Measurements from ENCODE around the gene AKT2. TPM values are rescaled to one million over a fixed set of nuclear protein-coding genes. Genes with fewer than 3 reads are reported as not detected.

AKT2 gene
- total RNA-seq, 1 experiment from 2014 or later = 149 TPM

- no peak overlapping the region for H3K4me3 ChIP-seq
- no peaks in the 10 kb centered on the region for H3K4me1 ChIP-seq (replicated peaks; ENCODE audit: insufficient read depth)
- no TSS peak for BruUV-seq (replicated peaks)
- H3K4me2 ChIP-seq = no peak overlapping the region
- CTCF ChIA-PET = interaction anchor here (0.7 kb wide), 1 partner anchor 37 kb away, joined by 6 read pairs; no protein-coding TSS in a partner anchor
- H3K27me3 ChIP-seq (ENCODE audit: insufficient read depth, low read depth) = no peaks in the 10 kb centered on the region
- POLR2A ChIA-PET (ENCODE audit: unreplicated experiment) = no interaction called here
- H3K9me2 ChIP-seq (ENCODE audit: insufficient read depth) = no peaks in the 10 kb centered on the region
- H4K20me1 ChIP-seq (ENCODE audit: insufficient read depth) = no peaks in the 10 kb centered on the region
- no peaks in the 10 kb centered on the region for H3K36me3 ChIP-seq (ENCODE audit: low read depth)
- H3K79me2 ChIP-seq (ENCODE audit: low read depth) = 0 out of 2 replicates have a peak, but pooled peaks cover 3% of the 10 kb centered on the region
- H3K9me3 ChIP-seq (ENCODE audit: insufficient read depth, low read depth) = no peaks in the 10 kb centered on the region
- intact Hi-C loops (cut with micrococcal nuclease; ENCODE audit: unreplicated experiment) = no loop called here
- no peak for TF ChIP-seq EZH2 (IDR thresholded peaks at IDR 0.05; ENCODE audit: low read depth)
- TF ChIP-seq, protein P1, sequence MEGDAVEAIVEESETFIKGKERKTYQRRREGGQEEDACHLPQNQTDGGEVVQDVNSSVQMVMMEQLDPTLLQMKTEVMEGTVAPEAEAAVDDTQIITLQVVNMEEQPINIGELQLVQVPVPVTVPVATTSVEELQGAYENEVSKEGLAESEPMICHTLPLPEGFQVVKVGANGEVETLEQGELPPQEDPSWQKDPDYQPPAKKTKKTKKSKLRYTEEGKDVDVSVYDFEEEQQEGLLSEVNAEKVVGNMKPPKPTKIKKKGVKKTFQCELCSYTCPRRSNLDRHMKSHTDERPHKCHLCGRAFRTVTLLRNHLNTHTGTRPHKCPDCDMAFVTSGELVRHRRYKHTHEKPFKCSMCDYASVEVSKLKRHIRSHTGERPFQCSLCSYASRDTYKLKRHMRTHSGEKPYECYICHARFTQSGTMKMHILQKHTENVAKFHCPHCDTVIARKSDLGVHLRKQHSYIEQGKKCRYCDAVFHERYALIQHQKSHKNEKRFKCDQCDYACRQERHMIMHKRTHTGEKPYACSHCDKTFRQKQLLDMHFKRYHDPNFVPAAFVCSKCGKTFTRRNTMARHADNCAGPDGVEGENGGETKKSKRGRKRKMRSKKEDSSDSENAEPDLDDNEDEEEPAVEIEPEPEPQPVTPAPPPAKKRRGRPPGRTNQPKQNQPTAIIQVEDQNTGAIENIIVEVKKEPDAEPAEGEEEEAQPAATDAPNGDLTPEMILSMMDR (conservative IDR thresholded peaks at IDR 0.05) = no peak
- H3K27ac ChIP-seq = no peak overlapping the region
- H3F3A ChIP-seq (ENCODE audit: insufficient read depth, low read depth) = no peaks in the 10 kb centered on the region
- no peak for DNase-seq
- H2AFZ ChIP-seq = no peak overlapping the region
Observed at GRCh38 chr19:40245506-40246128, 39.5 kb downstream of the AKT2 start.

DNA sequence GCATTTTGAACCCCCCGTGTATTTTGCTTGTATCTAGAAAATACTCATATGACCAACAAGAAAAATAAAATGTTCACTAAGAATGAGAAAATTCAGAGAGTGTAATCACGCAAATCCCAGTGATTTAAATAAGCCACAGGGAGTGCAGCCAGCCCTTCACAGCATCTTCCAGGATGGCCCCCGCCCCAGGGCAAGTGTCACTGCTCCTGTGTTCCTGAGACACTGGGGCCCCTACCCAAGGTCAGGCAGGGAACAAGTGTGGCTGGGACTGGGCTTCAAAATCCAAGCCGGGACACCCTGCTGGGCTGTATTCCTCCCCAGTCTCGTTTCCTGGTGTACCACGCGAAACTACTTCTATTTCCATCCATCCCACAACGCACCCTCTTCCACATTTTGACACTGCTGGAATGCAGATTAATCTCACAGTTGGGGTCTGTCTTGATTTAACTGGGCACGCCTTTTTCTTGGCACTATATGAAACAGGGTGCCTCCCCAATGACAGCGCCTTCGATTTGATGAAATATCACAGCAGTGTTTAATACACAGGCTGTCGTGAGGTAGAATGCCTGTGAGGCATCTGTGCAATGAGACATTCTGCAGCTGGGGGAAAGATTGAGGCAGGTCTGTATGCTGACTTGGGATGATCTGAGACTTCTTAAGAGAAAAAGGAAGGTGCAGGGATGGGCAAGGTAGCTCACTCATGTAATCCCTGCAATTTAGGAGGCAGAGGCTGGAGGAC, 40.4 kb downstream of the AKT2 start:
- intact Hi-C loops (cut with micrococcal nuclease; ENCODE audit: unreplicated experiment) = no loop called here
- no TSS peak for BruUV-seq (replicated peaks)

GRCh38 chr19:40243181-40243580, 42.0 kb downstream of the AKT2 start:
- no peaks in the 10 kb centered on the region for H3K9me3 ChIP-seq (ENCODE audit: insufficient read depth, low read depth)
- CTCF ChIA-PET = interaction anchor here (0.6 kb wide), 1 partner anchor 105 kb away, joined by 3 read pairs; no protein-coding TSS in a partner anchor
- no peaks in the 10 kb centered on the region for H4K20me1 ChIP-seq (ENCODE audit: insufficient read depth)
- no peaks in the 10 kb centered on the region for H3K36me3 ChIP-seq (ENCODE audit: low read depth)
- TF ChIP-seq, protein P1 (conservative IDR thresholded peaks at IDR 0.05) = no peak
- TF ChIP-seq EZH2 (IDR thresholded peaks at IDR 0.05; ENCODE audit: low read depth) = no peak
- intact Hi-C loops (cut with micrococcal nuclease; ENCODE audit: unreplicated experiment) = no loop called here
- 0 out of 2 replicates have a peak, but pooled peaks cover 3% of the 10 kb centered on the region for H3K79me2 ChIP-seq (ENCODE audit: low read depth)
- H3K27ac ChIP-seq = no peak overlapping the region
- H3K9me2 ChIP-seq (ENCODE audit: insufficient read depth) = no peaks in the 10 kb centered on the region
- no peaks in the 10 kb centered on the region for H3K4me1 ChIP-seq (replicated peaks; ENCODE audit: insufficient read depth)
- no peaks in the 10 kb centered on the region for H3K27me3 ChIP-seq (ENCODE audit: insufficient read depth, low read depth)
- no peak overlapping the region for H3K4me3 ChIP-seq
- H3F3A ChIP-seq (ENCODE audit: insufficient read depth, low read depth) = no peaks in the 10 kb centered on the region
- no peak for DNase-seq
- POLR2A ChIA-PET (ENCODE audit: unreplicated experiment) = no interaction called here
- H2AFZ ChIP-seq = no peak overlapping the region
- no peak overlapping the region for H3K4me2 ChIP-seq
- no TSS peak for BruUV-seq (replicated peaks)

More for the DNA sequence above, 40.4 kb downstream of the AKT2 start:
- H3K4me1 ChIP-seq (replicated peaks; ENCODE audit: insufficient read depth) = no peaks in the 10 kb centered on the region
- H3K79me2 ChIP-seq (ENCODE audit: low read depth) = 0 out of 2 replicates have a peak, but pooled peaks cover 3% of the 10 kb centered on the region
- ChIA-PET CTCF (no interaction called here), POLR2A (ENCODE audit: unreplicated experiment) (no interaction called here)
- no peaks in the 10 kb centered on the region for H3K9me3 ChIP-seq (ENCODE audit: insufficient read depth, low read depth)
- H3F3A ChIP-seq (ENCODE audit: insufficient read depth, low read depth) = no peaks in the 10 kb centered on the region
- H3K9me2 ChIP-seq (ENCODE audit: insufficient read depth) = no peaks in the 10 kb centered on the region
- no peaks in the 10 kb centered on the region for H4K20me1 ChIP-seq (ENCODE audit: insufficient read depth)
- H3K4me2 ChIP-seq = no peak overlapping the region
- no peaks in the 10 kb centered on the region for H3K27me3 ChIP-seq (ENCODE audit: insufficient read depth, low read depth)
- no peak overlapping the region for H2AFZ ChIP-seq
- H3K27ac ChIP-seq = no peak overlapping the region
- DNase-seq = no peak
- H3K4me3 ChIP-seq = no peak overlapping the region
- TF ChIP-seq EZH2 (IDR thresholded peaks at IDR 0.05; ENCODE audit: low read depth) = no peak
- H3K36me3 ChIP-seq (ENCODE audit: low read depth) = no peaks in the 10 kb centered on the region

Measured in PC-9 (cell line).